NCI-H1417 treated with DMSO at 0.1 percent for 48 hours (cell line): ENCODE data around the gene GRIN2C.

Experiments used
- DNase-seq: peaks from one replicate; lab custom pipeline; 2025; lab: John Stamatoyannopoulos, UW

The GRIN2C gene

DNA sequence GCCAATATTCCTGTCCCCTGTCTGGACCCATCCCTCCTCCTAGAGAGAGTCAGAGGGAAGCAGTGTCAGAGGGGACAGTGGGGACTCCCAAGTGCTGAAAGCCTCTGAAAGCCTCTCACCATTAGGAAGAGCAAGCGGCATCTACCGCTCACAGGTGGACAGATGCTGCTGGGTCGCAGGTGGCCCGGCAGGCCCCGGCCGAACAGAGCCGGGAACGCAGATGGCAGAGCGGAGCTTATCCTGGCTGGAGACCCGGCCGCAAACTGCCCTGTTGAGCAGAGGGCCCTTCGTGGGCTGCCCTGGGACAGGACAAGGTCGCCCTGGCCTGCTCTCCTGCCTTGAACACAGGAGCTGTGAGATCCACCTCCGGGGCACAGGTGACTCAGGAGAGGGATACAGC lies 60.6 kb downstream of the GRIN2C start:
- no peak for DNase-seq

GRCh38 chr17:74798239-74798707 lies 61.4 kb downstream of the GRIN2C start:
- DNase-seq = no peak

- no peak for DNase-seq
These were observed 61.9 kb downstream of the GRIN2C start for GRCh38 chr17:74797824-74798223.

- DNase-seq = no peak
These were observed 62.8 kb downstream of the GRIN2C start for GRCh38 chr17:74796866-74797265.

DNA sequence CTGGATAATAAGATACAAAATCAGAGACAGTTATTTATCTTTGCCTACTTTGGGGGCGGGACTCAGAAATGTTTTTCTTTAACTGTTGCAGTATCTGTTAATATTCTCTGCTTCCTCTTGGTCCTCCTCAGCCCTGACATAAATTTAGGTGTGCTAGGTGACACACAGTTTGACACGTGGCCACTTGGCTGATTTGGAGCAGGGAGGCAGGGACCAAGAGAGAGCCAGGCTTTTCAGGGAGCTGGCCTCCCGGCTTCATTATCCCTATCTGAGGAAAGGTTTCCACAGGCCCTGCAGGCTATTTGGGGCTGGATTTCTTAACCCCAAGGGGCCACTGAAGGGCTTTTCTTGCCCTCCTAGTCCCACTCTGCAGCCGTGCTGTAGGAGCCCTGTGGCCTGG lies 63.5 kb downstream of the GRIN2C start:
- no peak for DNase-seq

- no peak for DNase-seq
These were observed 64.2 kb downstream of the GRIN2C start for GRCh38 chr17:74795327-74796020.

DNA sequence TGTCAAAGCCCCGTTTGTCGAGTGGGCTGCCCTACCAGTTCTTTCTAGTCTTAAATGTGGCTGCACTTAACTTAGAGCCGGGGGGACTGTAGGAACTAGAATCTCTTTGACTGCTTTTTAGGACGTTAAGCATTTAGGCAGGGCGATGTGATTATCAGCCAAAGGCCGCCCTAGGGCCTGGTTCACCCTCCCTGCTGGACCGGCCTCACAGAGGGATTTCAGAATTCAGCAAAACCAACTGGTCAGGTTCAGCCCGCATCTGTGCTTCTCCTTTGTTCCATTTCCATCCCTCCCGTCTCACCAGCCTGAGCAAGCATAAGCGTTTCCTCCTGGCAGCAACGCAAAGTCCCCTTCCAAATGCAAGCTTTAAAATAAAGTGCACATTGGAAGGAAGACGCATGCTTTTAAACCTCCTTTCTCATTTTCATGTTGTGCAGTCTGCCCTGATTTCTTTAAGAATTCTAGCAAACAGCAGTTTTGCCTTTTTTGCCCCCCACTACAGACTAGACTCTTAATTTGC lies 67.0 kb downstream of the GRIN2C start:
- no peak for DNase-seq
